Ovary (tissue), 9 donors: ENCODE data around the gene OR4K1. TPM values are rescaled to one million over a fixed set of nuclear protein-coding genes. Genes with fewer than 3 reads are reported as not detected.
"Not testable (repeated sequence)": the region's sequence is repeated elsewhere in the genome, so short reads cannot be mapped to it uniquely, and the experiment has no call there.

Experiments
- DNase-seq, 5 donors: peaks; one replicate each; pipeline ENCODE4 v3.0.0-alpha.2; 2019 to 2020
- H3K27ac ChIP-seq, 2 donors: fragments of 200-600 bp; one replicate each; pipeline versions ENCODE4 v1.5.1 to v1.8.0; 2019 to 2022
- H3K27me3 ChIP-seq: fragments of 200-600 bp; one replicate; pipeline ENCODE4 v1.8.0; 2022
- H3K36me3 ChIP-seq: fragments of 200-600 bp; sonication (generic); one replicate; pipeline ENCODE4 v1.5.1; 2019
- H3K4me1 ChIP-seq: one replicate; pipeline ENCODE4 v1.8.1; 2013; ENCODE audit warnings: mild to moderate bottlenecking, moderate library complexity; ENCODE audit not compliant: insufficient read depth
- H3K4me3 ChIP-seq: fragments of 200-600 bp; sonication (generic); one replicate; pipeline ENCODE4 v1.5.1; 2017
- H3K9me3 ChIP-seq, 2 donors: fragments of 200-600 bp in 1 of 2; sonication (generic) in 1 of 2; one replicate each; pipeline versions ENCODE4 v1.5.1 to v1.8.1; 2013 to 2019; ENCODE audit warnings: mild to moderate bottlenecking in 1 of 2, moderate library complexity in 1 of 2
- CTCF ChIP-seq, 3 donors: fragments of 450-650 bp in 2 of 3; fragments of 200-600 bp in 1 of 3; IDR thresholded peaks; one replicate each; pipeline versions ENCODE4 v1.5.1 to v1.8.0; 2016 to 2022; ENCODE audit warnings: antibody characterized with exemption in 3 of 3, mild to moderate bottlenecking in 1 of 3
- EP300 ChIP-seq: sonication (generic); formaldehyde crosslinking; IDR thresholded peaks from one replicate; pipeline ENCODE4 v1.6.1; 2017; ENCODE audit warnings: antibody characterized with exemption
- POLR2A ChIP-seq: fragments of 450-650 bp; IDR thresholded peaks from one replicate; pipeline ENCODE4 v1.6.1; 2017; ENCODE audit warnings: antibody characterized with exemption, mild to moderate bottlenecking, moderate library complexity
- WGBS, 3 donors: extraction: QIAGEN DNeasy Blood & Tissue Kit in 1 of 3; methylation state at CpG; one replicate each; pipeline versions ENCODE4 v1.1.5 to v1.1.7; 2013 to 2017; 5-methylcytosine and 5-hydroxymethylcytosine counted together
- intact Hi-C, 4 donors: fragments of 100-400 bp; cut with DNase I; formaldehyde crosslinking; loops; one replicate each; pipeline versions ENCODE4 v1.11.0 to v1.15.1; 2022 to 2023
- polyA plus RNA-seq, 2 donors: library from polyadenylated mRNA; stranded (reverse); fragments of 200-250 nt in 1 of 2; fragments of 350-450 nt in 1 of 2; fragmentation: Illumina TruSeq in 1 of 2; extraction: RNeasy Lipid Tissue Mini Kit (QIAGEN cat#74804) in 1 of 2; gene quantifications; one replicate each; pipeline ENCODE4 v1.2.3, GENCODE V29; 2013 to 2014
- total RNA-seq, 7 donors: library from RNA; depleted of rRNA in 2 of 7; stranded (reverse); fragments of >200 nt in 2 of 7; fragmentation: NEBNext Ultra II Directional in 3 of 7; extraction: Animal tissue kit (Norgen Biotek cat#: 25700) in 3 of 7; gene quantifications; one replicate each; pipeline versions ENCODE4 v1.1.0 to v1.2.4, GENCODE V29; 2016 to 2023
- donor health status: DM: no; HTN: no; CAD: no; lungs with moderate emphysema.
- donor health status: DM: no; HTN: no; CAD: no.
- donor health status: Bipolar disorder and iron deficiency.
- donor health status: DM: yes; HTN: yes; CAD: no.
- donor health status: DM: no; HTN: no; CAD: no.
- donor health status: DM: yes; HTN: yes; CAD: no.

The OR4K1 gene
- total and polyA plus RNA-seq, 9 donors, result not detected

DNA sequence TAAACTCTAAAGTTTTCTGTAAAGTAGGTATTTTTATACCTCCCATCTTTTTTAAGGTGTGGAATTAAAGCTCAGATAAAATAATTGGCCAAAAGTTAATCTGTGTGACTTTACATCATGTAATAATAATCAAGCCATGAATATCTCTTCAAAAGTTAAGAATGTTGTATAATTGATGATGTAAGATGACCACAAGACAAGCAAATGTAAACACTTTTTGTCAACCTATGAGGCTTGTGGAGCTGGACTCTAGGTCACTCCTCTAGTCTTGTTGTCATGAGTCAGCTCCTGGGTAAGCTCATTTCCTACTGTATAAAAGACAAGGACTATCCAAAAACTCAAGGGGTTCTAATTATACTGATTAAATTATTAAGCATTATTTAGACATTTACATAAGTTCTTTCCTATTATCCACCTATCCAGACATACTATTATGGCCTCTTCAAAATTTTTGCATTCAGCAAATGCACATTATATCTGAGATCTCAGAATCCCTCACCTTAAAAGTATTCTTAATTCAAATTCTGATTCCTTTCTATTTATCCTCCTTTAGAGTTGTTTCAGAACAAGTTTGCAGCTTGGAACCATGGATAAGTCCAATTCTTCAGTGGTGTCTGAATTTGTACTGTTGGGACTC is 10.6 kb upstream of the OR4K1 start, which contains the start of gene OR4K5:
Gene OR4K5 (plus strand): TSS at position 587 of the 637 bp plus-strand sequence. CDS start 0 bp downstream, at position 587.
- intact Hi-C loops, result no loop called here
- no peak for TF ChIP-seq CTCF (IDR thresholded peaks at IDR 0.05)
- no peak for TF ChIP-seq POLR2A
- no peak for TF ChIP-seq EP300
- no peak for DNase-seq

DNA sequence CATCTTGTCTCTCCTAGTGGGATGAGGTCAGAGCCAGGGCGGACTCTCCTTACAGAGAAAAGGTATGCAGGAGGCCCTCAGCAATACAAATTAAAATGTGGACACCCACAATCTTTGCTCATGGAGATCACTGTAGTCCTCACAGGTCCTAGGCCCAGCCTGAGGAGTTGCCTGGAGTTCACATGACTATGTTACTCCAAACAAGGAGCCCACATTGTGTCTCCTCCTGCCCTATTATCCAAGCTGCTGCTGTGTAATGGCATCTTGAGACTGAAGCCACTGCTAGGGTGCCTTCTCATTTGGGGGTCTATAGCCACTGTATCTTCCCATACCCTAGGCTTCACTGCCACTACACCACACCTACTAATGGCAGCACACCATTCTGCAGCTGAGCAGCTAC is 11.0 kb downstream of the OR4K1 start:
- Histone ChIP-seq H3K36me3 (no peaks in the 10 kb centered on the region), H3K4me3 (no peak overlapping the region), H3K4me1 (no peaks in the 10 kb centered on the region), H3K27me3 (peaks cover 2% of the 10 kb centered on the region), H3K27ac (no peak overlapping the region), H3K9me3 (no peaks in the 10 kb centered on the region)
- 67 to 90% (median 76%) methylated on average over 1 of the region's 1 CpG for WGBS, 3 donors
- no peak for DNase-seq
- no peak for TF ChIP-seq CTCF (IDR thresholded peaks at IDR 0.05)
- intact Hi-C loops, result no loop called here

More for the DNA sequence above, 10.6 kb upstream of the OR4K1 start, which contains the start of gene OR4K5:
- no peaks in the 10 kb centered on the region for H3K27me3 ChIP-seq
- no peaks in the 10 kb centered on the region for H3K9me3 ChIP-seq
- H3K36me3 ChIP-seq, result no peaks in the 10 kb centered on the region
- no peaks in the 10 kb centered on the region for H3K4me1 ChIP-seq
- H3K4me3 ChIP-seq, result no peak within 1 kb of the TSS
- no peak within 1 kb of the TSS for H3K27ac ChIP-seq

- no peak overlapping the region for H3K27ac ChIP-seq
- intact Hi-C loops, result no loop called here
- no peaks in the 10 kb centered on the region for H3K36me3 ChIP-seq
- DNase-seq, result no peak
- WGBS, 3 donors, result 65 to 80% (median 72%) methylated on average over 3 of the region's 3 CpGs
- no peak for TF ChIP-seq POLR2A
- no peak for TF ChIP-seq EP300
- TF ChIP-seq CTCF (IDR thresholded peaks at IDR 0.05), result no peak
- H3K4me1 ChIP-seq, result no peaks in the 10 kb centered on the region
- H3K9me3 ChIP-seq, result no peaks in the 10 kb centered on the region
- no peak overlapping the region for H3K4me3 ChIP-seq
- H3K27me3 ChIP-seq, result no peaks in the 10 kb centered on the region
These were observed 16.8 kb downstream of the OR4K1 start for GRCh38 chr14:19947413-19948090.

DNA sequence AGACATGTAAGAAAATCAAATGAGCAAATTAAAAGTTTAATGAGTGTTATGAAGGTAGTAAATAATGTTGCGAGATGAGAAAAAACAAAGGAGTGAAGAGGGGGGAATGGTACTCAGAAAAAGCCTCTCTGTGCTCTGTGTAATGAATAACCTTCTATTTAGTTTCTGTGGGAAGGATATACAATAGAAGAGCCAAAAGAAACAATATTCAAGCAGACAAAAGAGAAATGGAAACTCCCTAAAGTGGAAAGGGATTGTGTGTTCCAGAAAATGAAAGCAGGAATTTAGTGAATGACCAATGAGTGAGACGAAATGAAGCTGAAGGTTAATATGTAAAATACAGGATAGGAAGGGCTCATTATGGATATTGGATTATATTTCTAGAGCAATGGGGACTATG is 18.5 kb downstream of the OR4K1 start:
- intact Hi-C loops, result no loop called here
- TF ChIP-seq EP300, result no peak
- no peaks in the 10 kb centered on the region for H3K9me3 ChIP-seq
- no peaks in the 10 kb centered on the region for H3K4me1 ChIP-seq
- no peak overlapping the region for H3K4me3 ChIP-seq
- H3K36me3 ChIP-seq, result no peaks in the 10 kb centered on the region
- 46 to 63% (median 59%) methylated on average over 2 of the region's 2 CpGs for WGBS, 3 donors
- no peaks in the 10 kb centered on the region for H3K27me3 ChIP-seq
- no peak overlapping the region for H3K27ac ChIP-seq
- DNase-seq, result no peak

GRCh38 chr14:19969735-19970134 is 39.0 kb downstream of the OR4K1 start:
- 43 to 86% (median 61%) methylated on average over 2 of the region's 2 CpGs for WGBS, 3 donors
- H3K4me3 ChIP-seq, H3K4me1 ChIP-seq, H3K27ac ChIP-seq, H3K36me3 ChIP-seq, H3K27me3 ChIP-seq, intact Hi-C loops, H3K9me3 ChIP-seq, DNase-seq: not testable (repeated sequence)
